BJ (cell line): Measurements from ENCODE around the gene SLC1A3. TPM values are rescaled to one million over a fixed set of nuclear protein-coding genes. Genes with fewer than 3 reads are reported as not detected.

ENCODE experiments used
- CTCF ChIA-PET: fragments of 350-600 bp; formaldehyde crosslinking; extraction: SDS; loops from one replicate; lab custom pipeline; 2021; ENCODE audit warnings: antibody characterized with exemption, inconsistent platforms; lab: Yijun Ruan, JAX
- POLR2A ChIA-PET: fragments of 300-600 bp; sonication (Branson Sonifier 250); formaldehyde crosslinking; extraction: SDS; loops from one replicate; lab custom pipeline; 2021; ENCODE audit warnings: antibody characterized with exemption; lab: Charles Lee
- DNase-seq: peaks from one replicate; pipeline ENCODE4 v3.0.0-alpha.2; 2011; ENCODE audit warnings: low read depth
- H3K27me3 ChIP-seq: 2 replicates; pipeline ENCODE4 v1.6.0; 2011; ENCODE audit warnings: low read length; ENCODE audit not compliant: control insufficient read depth, insufficient read depth
- H3K36me3 ChIP-seq: 2 replicates; pipeline ENCODE4 v1.5.1; 2011; ENCODE audit warnings: low read length; ENCODE audit not compliant: control insufficient read depth, insufficient read depth
- H3K4me3 ChIP-seq: 2 replicates; pipeline ENCODE4 v1.5.1; 2011; ENCODE audit warnings: low read depth, mild to moderate bottlenecking, control low read depth, low read length
- polyA minus RNA-seq: library from RNA; depleted of rRNA, polyadenylated mRNA; stranded (reverse); fragments of >200 nt; gene quantifications from 2 replicates; pipeline ENCODE4 v1.2.3, GENCODE V29; 2011; rRNA and poly(A)+ RNA removed
- polyA plus RNA-seq: library from polyadenylated mRNA; depleted of rRNA; stranded (reverse); fragments of >200 nt; gene quantifications from 2 replicates; pipeline ENCODE4 v1.2.3, GENCODE V29; 2011; rRNA removed
- TF ChIP-seq, protein P1 (sequence below): IDR thresholded peaks from 2 replicates; pipeline ENCODE4 v1.5.1; 2011; ENCODE audit warnings: low read depth, mild to moderate bottlenecking, control low read depth, inconsistent platforms, low read length, moderate library complexity; ENCODE audit not compliant: insufficient read depth

SLC1A3 gene
- 0.37 and 0.54 TPM in 2 replicates for polyA plus RNA-seq
- polyA minus RNA-seq, result 0.19 and 0.62 TPM in 2 replicates

DNA sequence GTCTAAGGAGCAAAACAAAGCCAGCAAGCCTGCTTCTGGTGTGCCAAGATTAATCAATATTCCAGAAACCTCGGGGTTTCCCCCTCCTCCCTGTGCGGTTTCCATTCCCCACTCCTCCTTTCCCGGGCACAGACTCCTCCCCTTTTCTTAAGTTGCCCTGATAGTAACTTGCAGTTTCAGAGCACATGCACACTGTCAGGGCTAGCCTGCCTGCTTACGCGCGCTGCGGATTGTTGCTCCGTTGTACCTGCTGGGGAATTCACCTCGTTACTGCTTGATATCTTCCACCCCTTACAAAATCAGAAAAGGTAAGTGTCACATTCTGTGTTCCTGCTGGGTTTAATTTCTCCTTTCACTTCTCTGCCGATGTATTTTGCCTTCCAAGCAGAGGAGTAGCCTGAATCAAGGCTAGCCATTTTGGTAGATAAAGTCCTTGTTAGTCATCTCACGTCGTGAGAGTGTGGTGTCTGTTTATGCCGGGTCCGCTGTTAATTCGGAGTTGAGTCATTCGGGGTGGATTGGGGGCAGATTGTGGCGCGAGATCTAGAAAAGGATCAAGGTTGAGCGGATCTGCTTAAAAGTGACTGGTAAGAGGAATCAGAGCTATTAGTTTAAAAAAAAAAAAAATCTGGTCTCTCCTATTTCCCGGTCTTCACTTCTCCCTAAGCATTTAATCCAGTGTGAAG is at the start of gene SLC1A3:
SLC1A3 (plus strand) TSS at position 179 of the 686 bp plus-strand sequence. CDS start 1,818 bp downstream, outside the sequence.
- no peaks in the 10 kb centered on the region for H3K36me3 ChIP-seq
- peaks cover 2% of the 10 kb centered on the region for H3K27me3 ChIP-seq
- peak within 1 kb of the TSS; percentile 49 for H3K4me3 ChIP-seq
- TF ChIP-seq, protein P1, sequence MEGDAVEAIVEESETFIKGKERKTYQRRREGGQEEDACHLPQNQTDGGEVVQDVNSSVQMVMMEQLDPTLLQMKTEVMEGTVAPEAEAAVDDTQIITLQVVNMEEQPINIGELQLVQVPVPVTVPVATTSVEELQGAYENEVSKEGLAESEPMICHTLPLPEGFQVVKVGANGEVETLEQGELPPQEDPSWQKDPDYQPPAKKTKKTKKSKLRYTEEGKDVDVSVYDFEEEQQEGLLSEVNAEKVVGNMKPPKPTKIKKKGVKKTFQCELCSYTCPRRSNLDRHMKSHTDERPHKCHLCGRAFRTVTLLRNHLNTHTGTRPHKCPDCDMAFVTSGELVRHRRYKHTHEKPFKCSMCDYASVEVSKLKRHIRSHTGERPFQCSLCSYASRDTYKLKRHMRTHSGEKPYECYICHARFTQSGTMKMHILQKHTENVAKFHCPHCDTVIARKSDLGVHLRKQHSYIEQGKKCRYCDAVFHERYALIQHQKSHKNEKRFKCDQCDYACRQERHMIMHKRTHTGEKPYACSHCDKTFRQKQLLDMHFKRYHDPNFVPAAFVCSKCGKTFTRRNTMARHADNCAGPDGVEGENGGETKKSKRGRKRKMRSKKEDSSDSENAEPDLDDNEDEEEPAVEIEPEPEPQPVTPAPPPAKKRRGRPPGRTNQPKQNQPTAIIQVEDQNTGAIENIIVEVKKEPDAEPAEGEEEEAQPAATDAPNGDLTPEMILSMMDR, result no peak
- CTCF ChIA-PET, result interaction anchor here (0.6 to 1.0 kb wide), 2 partner anchors 25 to 89 kb away, joined by 3 read pairs; no protein-coding TSS in a partner anchor
- DNase-seq, result peak; percentile 31
- POLR2A ChIA-PET, result no interaction called here

DNA sequence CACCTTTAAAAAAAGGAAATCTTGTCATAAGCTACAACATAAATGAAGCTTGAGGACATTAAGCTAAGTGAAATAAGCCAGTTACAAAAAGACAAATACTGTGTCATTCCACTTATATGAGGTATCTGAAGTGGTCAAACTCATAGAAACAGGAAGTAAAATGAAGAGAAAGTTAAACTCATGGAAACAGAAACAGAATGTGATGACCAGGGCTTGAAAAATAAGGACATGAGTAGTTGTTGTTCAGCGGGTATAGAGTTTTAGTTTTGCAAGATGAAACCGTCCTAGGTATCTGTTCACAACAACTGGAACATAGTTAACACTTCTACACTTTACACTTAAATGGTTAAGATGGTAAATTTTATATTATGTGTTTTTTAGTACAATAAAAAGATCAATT is 47.8 kb upstream of the SLC1A3 start:
- TF ChIP-seq, protein P1, result no peak
- no peak overlapping the region for H3K4me3 ChIP-seq
- POLR2A ChIA-PET, result no interaction called here
- H3K36me3 ChIP-seq, result no peaks in the 10 kb centered on the region
- CTCF ChIA-PET, result no interaction called here
- no peaks in the 10 kb centered on the region for H3K27me3 ChIP-seq
- no peak for DNase-seq

DNA sequence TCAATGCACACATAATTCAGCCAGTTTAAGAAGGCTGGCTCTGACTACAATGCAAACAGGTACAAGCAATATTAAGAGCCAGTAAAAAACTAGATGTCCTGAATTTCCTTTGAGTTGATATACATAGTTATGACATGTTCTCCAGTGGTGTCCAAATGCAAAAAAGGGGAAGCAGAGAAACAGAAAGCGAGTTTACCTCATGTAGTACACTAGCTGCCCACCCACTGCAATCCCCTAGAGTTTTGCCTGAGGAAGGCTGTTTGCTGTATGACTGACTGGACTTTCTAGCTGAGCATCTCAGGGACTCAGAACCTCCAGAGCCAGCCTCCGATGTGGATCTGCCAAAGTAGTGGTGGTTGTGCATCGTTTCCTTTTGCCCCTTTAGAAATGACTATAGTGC is 44.8 kb upstream of the SLC1A3 start:
- Histone ChIP-seq H3K36me3 (no peaks in the 10 kb centered on the region), H3K4me3 (no peak overlapping the region), H3K27me3 (no peaks in the 10 kb centered on the region)
- DNase-seq, result no peak
- CTCF ChIA-PET, result no interaction called here
- TF ChIP-seq, protein P1, result no peak
- POLR2A ChIA-PET, result no interaction called here

DNA sequence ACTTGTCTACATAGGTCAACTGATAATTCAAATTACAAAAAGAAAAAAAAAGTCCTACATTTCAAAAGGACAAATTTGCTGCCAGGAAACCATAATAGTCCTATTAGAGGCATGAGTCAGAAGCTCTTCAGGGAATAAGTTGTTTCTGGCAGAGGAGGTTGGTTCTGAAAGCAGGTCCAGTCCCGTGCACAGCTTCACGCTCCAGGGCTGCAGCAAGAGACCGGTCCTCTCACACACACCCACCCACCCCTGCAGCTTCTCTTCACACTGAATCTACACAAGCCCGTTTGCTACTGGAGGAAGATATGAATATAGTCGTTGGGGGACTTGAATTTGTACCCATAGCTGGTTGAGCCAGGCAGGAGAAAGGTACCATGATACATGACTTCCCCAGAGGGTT is 36.9 kb upstream of the SLC1A3 start:
- POLR2A ChIA-PET, result no interaction called here
- no peak for DNase-seq

More for the DNA sequence above, 36.9 kb upstream of the SLC1A3 start:
- Histone ChIP-seq H3K4me3 (no peak overlapping the region), H3K36me3 (no peaks in the 10 kb centered on the region), H3K27me3 (no peaks in the 10 kb centered on the region)
- TF ChIP-seq, protein P1, result no peak
- CTCF ChIA-PET, result no interaction called here
